ENCODE measurements around the gene RNASEL. TPM values are rescaled to one million over a fixed set of nuclear protein-coding genes. Genes with fewer than 3 reads are reported as not detected.
A peak's percentile ranks its signal among the peaks of the same experiment; 100 is the strongest.

The RNASEL gene
- total and polyA plus RNA-seq, 2 experiments from 2014 or later: 0.37 to 0.94 TPM

GRCh38 chr1:182601913-182602312 lies 12.9 kb upstream of the RNASEL start:
- H2AFZ ChIP-seq: no peak overlapping the region
- peaks cover 18% of the 10 kb centered on the region for H3K36me3 ChIP-seq (ENCODE audit: insufficient read depth)
- H3K27ac Mint-ChIP-seq: no peak overlapping the region
- H3K4me1 Mint-ChIP-seq: peaks cover 6% of the 10 kb centered on the region
- no peak for ATAC-seq
- H3K4me1 ChIP-seq (ENCODE audit: insufficient read depth): peaks cover 27% of the 10 kb centered on the region
- H3K4me3 ChIP-seq: peak overlapping the region; percentile 78; the same call in 1 of the 2 replicates
- peak; percentile 24; the same call in 1 of the 2 replicates for TF ChIP-seq ZNF462 (CRISPR knock-in tag; IDR thresholded peaks at IDR 0.05)
- TF ChIP-seq REST (IDR thresholded peaks at IDR 0.05; ENCODE audit: unreplicated experiment): no peak
- peaks cover 4% of the 10 kb centered on the region; the same call in 1 of the 3 replicates for H3K36me3 Mint-ChIP-seq (ENCODE audit: low read depth)
- H3K27me3 Mint-ChIP-seq (ENCODE audit: insufficient read depth, low read depth, poor library complexity): peaks cover 18% of the 10 kb centered on the region
- 0 out of 2 replicates have a peak, but pooled peaks cover 3% of the 10 kb centered on the region for H3F3A ChIP-seq (replicated peaks; ENCODE audit: low read depth)
- no peaks in the 10 kb centered on the region for H3K9me2 ChIP-seq (ENCODE audit: insufficient read depth)
- DNase-seq (ENCODE audit: low spot score): no peak
- peak overlapping the region; percentile 96; the same call in 1 of the 2 replicates for H3K4me2 ChIP-seq
- H3K4me3 Mint-ChIP-seq: no peak overlapping the region
- H3K27ac ChIP-seq (ENCODE audit: low read depth): no peak overlapping the region
- no peaks in the 10 kb centered on the region for H3K9me3 Mint-ChIP-seq
- peaks cover 19% of the 10 kb centered on the region for H3K79me2 ChIP-seq (replicated peaks; ENCODE audit: insufficient read depth)
- H4K20me1 ChIP-seq (replicated peaks; ENCODE audit: insufficient read depth): peaks cover 6% of the 10 kb centered on the region; the same call in 1 of the 2 replicates
- peaks cover 33% of the 10 kb centered on the region for H3K27me3 ChIP-seq (ENCODE audit: insufficient read depth)

Measured in GM23338 (cell line).